ENCODE results near the gene PHF12.

DNA sequence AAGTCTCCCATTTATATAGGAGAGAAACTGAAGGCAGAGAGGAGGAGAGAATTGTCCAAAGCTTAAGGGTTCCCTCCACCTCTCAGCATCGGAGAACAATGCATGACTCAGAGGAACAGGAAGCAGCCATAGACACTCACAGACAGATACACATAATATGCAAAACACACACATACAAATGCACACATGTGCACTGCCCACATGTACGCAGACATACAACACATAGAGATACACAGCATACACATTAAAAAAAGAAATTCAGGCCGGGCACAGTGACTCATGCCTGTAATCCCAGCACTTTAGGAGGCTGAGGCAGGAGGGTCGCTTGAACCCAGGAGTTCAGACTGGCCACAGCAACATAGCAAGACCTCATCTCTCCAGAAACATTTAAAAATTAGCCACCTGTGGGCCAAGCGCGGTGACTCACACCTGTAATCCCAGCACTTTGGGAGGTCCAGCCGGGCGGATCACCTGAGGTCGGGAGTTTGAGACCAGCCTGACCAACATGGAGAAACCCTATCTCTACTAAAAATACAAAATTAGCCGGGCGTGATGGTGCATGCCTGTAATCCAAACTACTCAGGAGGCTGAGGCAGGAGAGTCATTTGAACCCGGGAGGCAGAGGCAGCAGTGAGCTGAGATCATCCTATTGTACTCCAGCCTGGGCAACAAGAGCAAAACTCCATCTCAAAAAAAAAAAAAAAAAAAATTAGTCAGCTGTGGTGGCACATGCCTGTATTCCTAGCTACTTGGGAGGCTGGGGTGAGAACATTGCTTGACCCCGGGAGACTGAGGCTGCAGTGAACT lies 85.2 kb downstream of the PHF12 start:
- TF ChIP-seq EZH2 (IDR thresholded peaks at IDR 0.05; ENCODE audit: low read depth, low read length, severe bottlenecking) (no peak), HDAC6 (IDR thresholded peaks at IDR 0.05; ENCODE audit: low read depth, low read length) (no peak), GABPA (IDR thresholded peaks at IDR 0.05; ENCODE audit: borderline replicate concordance, insufficient read depth, low read length) (no peak)
